HG02623 (cell line): Measurements from ENCODE around the gene ZBTB2.
"Not testable (repeated sequence)": the region's sequence is repeated elsewhere in the genome, so short reads cannot be mapped to it uniquely, and the experiment has no call there.

ENCODE experiments used
- ATAC-seq: cut with Tn5 transposase; IDR thresholded peaks from one replicate; pipeline ENCODE4 v1.9.1; 2021; ENCODE audit warnings: moderate library complexity; ENCODE audit not compliant: unreplicated experiment

The ZBTB2 gene

GRCh38 chr6:151338651-151339200, 52.6 kb downstream of the ZBTB2 start:
- ATAC-seq: no peak

- no peak for ATAC-seq
These were observed 55.4 kb downstream of the ZBTB2 start for GRCh38 chr6:151335930-151336329.

- ATAC-seq: no peak
These were observed 61.1 kb downstream of the ZBTB2 start for GRCh38 chr6:151330130-151330696.

DNA sequence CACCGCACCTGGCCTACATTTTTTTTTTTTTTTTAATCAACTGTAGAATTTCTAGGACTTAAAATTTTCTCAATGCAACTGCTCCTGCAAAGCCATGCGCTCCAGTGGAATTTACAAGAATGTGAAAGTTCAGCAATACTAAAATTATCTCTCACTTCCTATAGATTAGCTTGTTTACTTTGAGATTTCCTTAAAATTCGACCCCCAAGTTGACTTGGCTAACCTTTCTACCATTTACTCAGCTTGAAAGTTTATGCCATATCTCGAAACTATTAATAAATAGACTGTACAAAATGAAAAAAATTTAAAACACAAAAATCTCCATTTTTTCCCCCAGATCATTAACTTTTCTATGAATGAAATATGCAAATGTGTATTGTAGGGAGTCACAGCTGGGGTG, 64.3 kb downstream of the ZBTB2 start:
- ATAC-seq: no peak

- ATAC-seq: no peak
These were observed 65.1 kb downstream of the ZBTB2 start for GRCh38 chr6:151326116-151326825.

DNA sequence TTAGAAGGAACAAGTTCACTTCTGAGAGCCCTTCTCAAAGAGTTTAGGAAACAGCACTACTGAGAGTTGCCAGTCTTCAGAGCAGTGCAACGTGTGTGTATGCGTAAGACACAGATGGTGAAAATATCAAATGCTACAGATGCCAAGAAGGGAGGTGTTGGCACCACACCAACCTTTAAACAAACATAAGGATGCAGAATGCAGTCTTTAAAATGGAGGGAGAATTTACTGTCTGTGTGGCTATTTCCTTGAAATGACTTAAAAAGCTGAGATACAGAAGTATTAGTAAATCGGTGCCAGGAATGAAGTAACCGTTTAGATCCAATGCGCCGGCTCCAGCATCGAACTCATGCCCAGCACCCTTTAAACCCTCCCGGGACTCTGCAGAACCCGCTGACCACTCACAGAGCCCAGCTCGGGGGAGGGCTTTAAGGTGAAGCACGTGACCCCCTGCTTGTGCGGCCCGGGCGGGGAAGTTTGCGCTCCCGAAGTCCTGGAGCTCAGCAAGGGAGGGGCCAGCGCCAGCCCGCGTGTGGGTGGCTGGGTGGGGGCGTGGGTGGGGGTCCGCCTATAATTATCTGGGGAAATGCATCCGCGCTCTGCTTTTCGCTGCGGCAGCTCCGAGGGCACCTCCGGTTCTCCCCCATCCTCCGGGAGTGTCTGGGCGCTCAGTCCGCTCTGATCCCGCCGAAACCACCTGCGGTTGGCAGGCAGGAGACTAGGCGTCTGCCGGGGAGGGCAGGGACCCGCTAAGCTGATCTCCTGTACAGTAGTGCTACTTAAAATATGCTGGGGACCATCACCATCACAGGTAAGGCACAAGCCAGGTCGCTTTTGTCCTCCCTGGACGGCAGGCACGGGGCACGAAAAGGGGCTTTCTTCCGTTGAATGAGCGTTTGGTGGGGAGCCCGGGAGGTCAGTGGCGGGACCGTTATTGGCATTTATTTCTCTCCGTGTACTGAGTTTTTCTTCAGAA, 66.0 kb downstream of the ZBTB2 start:
- ATAC-seq: no peak

DNA sequence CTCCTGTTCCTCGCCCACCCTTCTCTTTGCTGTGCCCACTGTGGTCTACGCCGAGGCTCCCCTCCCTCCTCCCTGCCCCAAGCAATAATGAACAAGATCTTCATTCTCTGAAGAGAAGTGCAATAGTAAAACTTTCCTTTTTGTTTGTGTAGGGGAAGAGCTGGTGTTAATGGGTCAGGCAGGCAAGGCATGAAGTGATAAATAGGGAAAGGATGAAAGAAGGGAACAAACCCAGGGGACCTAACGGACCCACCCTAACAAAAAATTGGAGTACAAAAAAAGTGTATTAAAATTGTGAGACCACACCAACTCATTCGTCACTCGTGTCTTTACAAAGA, 66.9 kb downstream of the ZBTB2 start:
- no peak for ATAC-seq

- no peak for ATAC-seq
These were observed 67.4 kb downstream of the ZBTB2 start for GRCh38 chr6:151323791-151324487.

DNA sequence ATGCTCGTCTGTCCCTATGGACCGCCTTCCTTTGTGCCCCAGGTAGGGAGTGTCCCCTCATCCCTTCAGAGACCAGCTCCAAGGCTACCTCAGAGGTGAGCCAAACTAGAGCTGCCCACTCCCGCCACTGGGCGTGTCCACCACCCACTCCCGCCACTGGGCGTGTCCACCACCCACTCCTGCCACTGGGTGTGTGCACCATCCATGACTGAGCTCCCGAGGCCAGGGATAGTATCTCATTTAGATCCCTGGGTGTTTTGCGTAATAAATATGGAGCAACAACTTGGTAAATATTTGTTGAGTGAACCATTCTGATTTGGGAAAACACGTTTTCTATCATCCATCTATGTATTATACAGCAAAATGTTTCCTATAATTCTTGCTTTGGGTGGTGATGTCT, 68.8 kb downstream of the ZBTB2 start:
- no peak for ATAC-seq

DNA sequence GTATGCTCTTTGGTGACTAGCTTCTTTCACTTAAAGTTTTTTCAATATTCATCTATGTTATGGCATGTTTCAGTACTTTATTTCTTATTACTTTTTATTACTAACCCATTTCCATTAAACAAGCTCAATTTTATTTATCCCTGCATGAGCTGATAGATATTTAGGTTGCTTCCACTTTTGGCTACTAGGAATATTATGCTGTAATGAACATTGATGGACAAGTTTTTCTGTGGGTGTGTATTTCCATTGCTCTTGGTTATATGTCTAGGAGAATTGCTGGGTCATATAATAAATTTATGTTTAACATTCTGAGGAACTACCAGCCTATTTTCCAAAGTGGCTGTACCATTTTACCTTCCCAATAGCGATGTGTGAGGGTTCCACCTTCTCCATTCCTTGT, 69.9 kb downstream of the ZBTB2 start:
- no peak for ATAC-seq

- no peak for ATAC-seq
These were observed 71.2 kb downstream of the ZBTB2 start for GRCh38 chr6:151320140-151320539.

- ATAC-seq: no peak
These were observed 73.4 kb downstream of the ZBTB2 start for GRCh38 chr6:151317995-151318365.

GRCh38 chr6:151317103-151317994, 74.0 kb downstream of the ZBTB2 start:
- no peak for ATAC-seq

GRCh38 chr6:151315661-151316060, 75.7 kb downstream of the ZBTB2 start:
- ATAC-seq: not testable (repeated sequence)
